WTC11 (cell line): ENCODE measurements around the gene SMAD7. TPM values are rescaled to one million over a fixed set of nuclear protein-coding genes. Genes with fewer than 3 reads are reported as not detected.

Experiments
- ATAC-seq: fragments of 200-7000 bp; cut with Tn5 transposase; 2 replicates; pipeline ENCODE4 v1.10.0; 2021; ENCODE audit warnings: mild to moderate bottlenecking, moderate library complexity
- CTCF ChIA-PET: fragments of 300-600 bp; sonication (Branson Sonifier 250); formaldehyde crosslinking; loops from one replicate; lab custom pipeline; 2021; ENCODE audit warnings: antibody characterized with exemption; lab: Charles Lee
- POLR2A ChIA-PET: fragments of 350-600 bp; sonication (Branson Sonifier 250); formaldehyde crosslinking; loops from one replicate; lab custom pipeline; 2021; ENCODE audit warnings: antibody characterized with exemption; lab: Charles Lee
- DNase-seq: peaks from one replicate; pipeline ENCODE4 v3.0.0; 2021; ENCODE audit warnings: low spot score
- H3K27ac Mint-ChIP-seq: 2 replicates; pipeline ENCODE4 v1.8.0; 2021; ENCODE audit warnings: mixed read lengths
- H3K27me3 Mint-ChIP-seq: 2 replicates; pipeline ENCODE4 v1.8.0; 2021; ENCODE audit warnings: low read depth, mild to moderate bottlenecking, moderate library complexity, mixed read lengths
- H3K36me3 Mint-ChIP-seq: 2 replicates; pipeline ENCODE4 v1.8.0; 2021; ENCODE audit warnings: mixed read lengths
- H3K4me1 Mint-ChIP-seq: 2 replicates; pipeline ENCODE4 v1.8.0; 2022; ENCODE audit warnings: mixed read lengths
- H3K4me3 Mint-ChIP-seq: 2 replicates; pipeline ENCODE4 v1.8.0; 2021; ENCODE audit warnings: mild to moderate bottlenecking, moderate library complexity, mixed read lengths
- H3K9me3 Mint-ChIP-seq: 2 replicates; pipeline ENCODE4 v1.8.0; 2021; ENCODE audit warnings: mixed read lengths
- ATF6 ChIP-seq: sonication (generic); formaldehyde crosslinking; IDR thresholded peaks from 2 replicates; pipeline ENCODE4 v1.8.1; 2023; ENCODE audit warnings: mild to moderate bottlenecking, missing genetic modification reagents
- CBFB ChIP-seq: sonication (generic); formaldehyde crosslinking; IDR thresholded peaks from 2 replicates; pipeline ENCODE4 v1.8.1; 2022; ENCODE audit warnings: mild to moderate bottlenecking, low read depth, missing genetic modification reagents
- ELF4 ChIP-seq: sonication (generic); formaldehyde crosslinking; IDR thresholded peaks from 2 replicates; pipeline ENCODE4 v1.8.1; 2022; ENCODE audit warnings: low read depth, mild to moderate bottlenecking, moderate library complexity, missing genetic modification reagents
- FOXP4 ChIP-seq: sonication (generic); formaldehyde crosslinking; IDR thresholded peaks from 2 replicates; pipeline ENCODE4 v1.8.0; 2022; ENCODE audit warnings: mild to moderate bottlenecking, missing genetic modification reagents
- MAX ChIP-seq: sonication (generic); formaldehyde crosslinking; IDR thresholded peaks from 2 replicates; pipeline ENCODE4 v1.8.0; 2022; ENCODE audit warnings: mild to moderate bottlenecking, missing genetic modification reagents
- MLX ChIP-seq: sonication (generic); formaldehyde crosslinking; IDR thresholded peaks from 2 replicates; pipeline ENCODE4 v1.8.1; 2023; ENCODE audit warnings: mild to moderate bottlenecking, missing genetic modification reagents, moderate library complexity
- NR1H2 ChIP-seq: sonication (generic); formaldehyde crosslinking; IDR thresholded peaks from 2 replicates; pipeline ENCODE4 v1.9.0; 2021; ENCODE audit warnings: mild to moderate bottlenecking, moderate library complexity, missing genetic modification reagents
- USF1 ChIP-seq: sonication (generic); formaldehyde crosslinking; IDR thresholded peaks from 2 replicates; pipeline ENCODE4 v1.8.0; 2022; ENCODE audit warnings: mild to moderate bottlenecking, missing genetic modification reagents
- USF2 ChIP-seq: sonication (generic); formaldehyde crosslinking; IDR thresholded peaks from 2 replicates; pipeline ENCODE4 v1.8.1; 2023; ENCODE audit warnings: mild to moderate bottlenecking, missing genetic modification reagents, moderate library complexity
- ZNF121 ChIP-seq: sonication (generic); formaldehyde crosslinking; IDR thresholded peaks from 2 replicates; pipeline ENCODE4 v1.8.0; 2023; ENCODE audit warnings: missing genetic modification reagents
- ZNF396 ChIP-seq: fragments of 250-450 bp; sonication (Bioruptor Pico); IDR thresholded peaks from 2 replicates; pipeline ENCODE4 v1.8.0; 2021; ENCODE audit warnings: mild to moderate bottlenecking, moderate library complexity, borderline replicate concordance
- ZNF512 ChIP-seq: sonication (generic); formaldehyde crosslinking; IDR thresholded peaks from 2 replicates; pipeline ENCODE4 v1.8.1; 2022; ENCODE audit warnings: missing genetic modification reagents, borderline replicate concordance
- ZNF532 ChIP-seq: fragments of 250-450 bp; sonication (Bioruptor Pico); IDR thresholded peaks from 2 replicates; pipeline ENCODE4 v1.9.0; 2021; ENCODE audit warnings: mild to moderate bottlenecking, borderline replicate concordance
- ZNF671 ChIP-seq: fragments of 250-450 bp; sonication (Bioruptor Pico); IDR thresholded peaks from 2 replicates; pipeline ENCODE4 v1.8.0; 2021; ENCODE audit warnings: mild to moderate bottlenecking
- total RNA-seq: library from RNA; stranded (reverse); gene quantifications from 3 replicates; pipeline ENCODE4 v1.2.3, GENCODE V29; 2021

The SMAD7 gene
- total RNA-seq, 1 experiment from 2014 or later = 44.7 TPM

- TF ChIP-seq ELF4 (no peak), ATF6 (CRISPR knock-in tag) (no peak)
Measured at GRCh38 chr18:48966523-48966922, 15.8 kb upstream of the SMAD7 start (continued).

GRCh38 chr18:48963586-48964470, 13.1 kb upstream of the SMAD7 start:
- Mint-ChIP-seq H3K4me1 (peaks cover 64% of the 10 kb centered on the region), H3K27me3 (peaks cover 5% of the 10 kb centered on the region), H3K4me3 (no peak overlapping the region), H3K27ac (no peak overlapping the region), H3K9me3 (peaks cover 10% of the 10 kb centered on the region)
- CTCF ChIA-PET = interaction anchor here (0.9 kb wide), 1 partner anchor 78 kb away, joined by 3 read pairs; no protein-coding TSS in a partner anchor
- no peak for TF ChIP-seq MAX (CRISPR knock-in tag)
- TF ChIP-seq, all 79 proteins: peak for 0
- H3K36me3 Mint-ChIP-seq = peaks cover 2% of the 10 kb centered on the region; the same call in 1 of the 2 replicates
- POLR2A ChIA-PET = interaction anchor here (0.5 kb wide), 1 partner anchor 12 kb away, joined by 4 read pairs; no protein-coding TSS in a partner anchor
- ATAC-seq = no peak
- DNase-seq = no peak

- ChIA-PET CTCF (interaction anchor here (0.9 kb wide), 1 partner anchor 79 kb away, joined by 3 read pairs; no protein-coding TSS in a partner anchor), POLR2A (interaction anchor here (0.5 kb wide), 1 partner anchor 11 kb away, joined by 4 read pairs; no protein-coding TSS in a partner anchor)
- DNase-seq (no peak), ATAC-seq (peak; percentile 7)
- H3K27me3 Mint-ChIP-seq = peaks cover 5% of the 10 kb centered on the region
- peaks cover 61% of the 10 kb centered on the region for H3K4me1 Mint-ChIP-seq
- peaks cover 9% of the 10 kb centered on the region for H3K9me3 Mint-ChIP-seq
- peaks cover 2% of the 10 kb centered on the region; the same call in 1 of the 2 replicates for H3K36me3 Mint-ChIP-seq
- H3K27ac Mint-ChIP-seq = no peak overlapping the region
- no peak overlapping the region for H3K4me3 Mint-ChIP-seq
- TF ChIP-seq CBFB (CRISPR knock-in tag) (no peak), FOXP4 (no peak), ZNF121 (CRISPR knock-in tag) (no peak), ZNF671 (CRISPR knock-in tag) (no peak), ZNF396 (CRISPR knock-in tag) (no peak), USF2 (CRISPR knock-in tag) (no peak), ZNF512 (CRISPR knock-in tag) (no peak), MLX (CRISPR knock-in tag) (no peak), USF1 (no peak), NR1H2 (no peak), ZNF532 (no peak)
Measured at GRCh38 chr18:48962994-48963561, 12.3 kb upstream of the SMAD7 start.
